Cardiac muscle cell (in vitro differentiated cells and primary cell): ENCODE results near the gene HOXA3. TPM values are rescaled to one million over a fixed set of nuclear protein-coding genes. Genes with fewer than 3 reads are reported as not detected.

Experiments
- DNase-seq, 2 donors: peaks; one replicate each; pipeline versions ENCODE4 v3.0.0 to v3.0.0-alpha.2; 2010 to 2017; ENCODE audit warnings: low read depth in 1 of 2, low spot score in 1 of 2
- H3K27ac ChIP-seq: fragments of 200-600 bp; sonication (generic); 2 replicates; pipeline ENCODE4 v1.5.1; 2016
- H3K27me3 ChIP-seq: fragments of 200-600 bp; sonication (generic); 2 replicates; pipeline ENCODE4 v1.6.0; 2016; ENCODE audit warnings: control low read depth
- H3K36me3 ChIP-seq: fragments of 200-600 bp; sonication (generic); 2 replicates; pipeline ENCODE4 v1.5.1; 2016; ENCODE audit warnings: control low read depth
- H3K4me1 ChIP-seq: fragments of 200-600 bp; sonication (generic); 2 replicates; pipeline ENCODE4 v1.8.1; 2017; ENCODE audit warnings: low read depth, mild to moderate bottlenecking, mixed run types
- H3K4me3 ChIP-seq: fragments of 200-600 bp; sonication (generic); 2 replicates; pipeline ENCODE4 v1.5.1; 2016; ENCODE audit warnings: mild to moderate bottlenecking
- H3K9me3 ChIP-seq: fragments of 200-600 bp; sonication (generic); 2 replicates; pipeline ENCODE4 v1.5.1; 2017; ENCODE audit warnings: low read depth, mild to moderate bottlenecking, control low read depth
- CTCF ChIP-seq: IDR thresholded peaks from 2 replicates; pipeline ENCODE4 v1.5.1; 2012; ENCODE audit warnings: low read depth, mild to moderate bottlenecking, low read length
- polyA plus RNA-seq: library from polyadenylated mRNA; unstranded; fragments of >200 nt; fragmentation: Nextera tagmentation; extraction: Ambion mirVana; gene quantifications from 2 replicates; pipeline ENCODE4 v1.2.1, GENCODE V29; 2016
- total RNA-seq: library from RNA; depleted of rRNA; stranded (reverse); fragments of >200 nt; gene quantifications from 2 replicates; pipeline ENCODE4 v1.2.3, GENCODE V29; 2016

HOXA3 gene
- total and polyA plus RNA-seq, 2 experiments from 2014 or later, result 1.4 to 9.4 TPM

- Histone ChIP-seq H3K36me3 (no peaks in the 10 kb centered on the region), H3K27me3 (peaks cover 100% of the 10 kb centered on the region), H3K4me3 (no peak overlapping the region), H3K27ac (no peak overlapping the region), H3K9me3 (no peaks in the 10 kb centered on the region), H3K4me1 (peaks cover 3% of the 10 kb centered on the region)
- no peak for TF ChIP-seq CTCF
- no peak for DNase-seq
Observed at GRCh38 chr7:27180431-27181420, 28.3 kb upstream of the HOXA3 start.

- Histone ChIP-seq H3K4me3 (no peak overlapping the region), H3K9me3 (no peaks in the 10 kb centered on the region), H3K27me3 (peaks cover 100% of the 10 kb centered on the region), H3K4me1 (peaks cover 3% of the 10 kb centered on the region), H3K27ac (no peak overlapping the region), H3K36me3 (no peaks in the 10 kb centered on the region)
- TF ChIP-seq CTCF, result peak; percentile 89
- DNase-seq, result peak; percentile 63
Observed at GRCh38 chr7:27179503-27180430, 27.4 kb upstream of the HOXA3 start.

- no peaks in the 10 kb centered on the region for H3K36me3 ChIP-seq
- no peak for TF ChIP-seq CTCF
- H3K4me1 ChIP-seq, result peaks cover 3% of the 10 kb centered on the region
- H3K4me3 ChIP-seq, result no peak overlapping the region
- no peak for DNase-seq
- H3K9me3 ChIP-seq, result no peaks in the 10 kb centered on the region
- peaks cover 100% of the 10 kb centered on the region for H3K27me3 ChIP-seq
- H3K27ac ChIP-seq, result no peak overlapping the region
Observed at GRCh38 chr7:27179030-27179429, 26.6 kb upstream of the HOXA3 start.

- no peak overlapping the region for H3K4me3 ChIP-seq
- no peaks in the 10 kb centered on the region for H3K9me3 ChIP-seq
- H3K36me3 ChIP-seq, result no peaks in the 10 kb centered on the region
- DNase-seq, result no peak
- no peak overlapping the region for H3K27ac ChIP-seq
- no peaks in the 10 kb centered on the region for H3K4me1 ChIP-seq
- TF ChIP-seq CTCF, result no peak
- H3K27me3 ChIP-seq, result peaks cover 100% of the 10 kb centered on the region
Observed at GRCh38 chr7:27178366-27178765, 26.0 kb upstream of the HOXA3 start.

GRCh38 chr7:27177795-27178320, 25.5 kb upstream of the HOXA3 start:
- H3K4me1 ChIP-seq, result no peaks in the 10 kb centered on the region
- peaks cover 100% of the 10 kb centered on the region for H3K27me3 ChIP-seq
- H3K4me3 ChIP-seq, result no peak overlapping the region
- H3K27ac ChIP-seq, result no peak overlapping the region
- no peak for DNase-seq
- no peak for TF ChIP-seq CTCF
- H3K9me3 ChIP-seq, result no peaks in the 10 kb centered on the region
- no peaks in the 10 kb centered on the region for H3K36me3 ChIP-seq
